Omental fat pad (tissue), 4 donors: Measurements from ENCODE around the gene TBC1D2B. TPM values are rescaled to one million over a fixed set of nuclear protein-coding genes. Genes with fewer than 3 reads are reported as not detected.
"Not testable (repeated sequence)": the region's sequence is repeated elsewhere in the genome, so short reads cannot be mapped to it uniquely, and the experiment has no call there.

Experiments used
- ATAC-seq: fragments of 150-250 bp; one replicate; pipeline ENCODE4 v1.9.1; 2016; ENCODE audit warnings: mild to moderate bottlenecking, moderate library complexity; ENCODE audit not compliant: low FRiP score
- DNase-seq: peaks from one replicate; pipeline ENCODE4 v3.0.0-alpha.2; 2019; ENCODE audit warnings: low spot score
- total RNA-seq, 4 donors: library from RNA; depleted of rRNA; stranded (reverse); fragments of >200 nt; gene quantifications; one replicate each; pipeline ENCODE4 v1.1.0, GENCODE V29; 2016
- TF ChIP-seq, protein P1 (sequence below), 3 donors: fragments of 450-650 bp; IDR thresholded peaks; one replicate each; pipeline ENCODE4 v1.5.1; 2016 to 2017; ENCODE audit warnings: antibody characterized with exemption in 3 of 3, mild to moderate bottlenecking in 3 of 3, moderate library complexity in 2 of 3

Gene TBC1D2B
- total RNA-seq, 4 donors from 2014 or later: 50.3 to 134 (median 95.5) TPM

DNA sequence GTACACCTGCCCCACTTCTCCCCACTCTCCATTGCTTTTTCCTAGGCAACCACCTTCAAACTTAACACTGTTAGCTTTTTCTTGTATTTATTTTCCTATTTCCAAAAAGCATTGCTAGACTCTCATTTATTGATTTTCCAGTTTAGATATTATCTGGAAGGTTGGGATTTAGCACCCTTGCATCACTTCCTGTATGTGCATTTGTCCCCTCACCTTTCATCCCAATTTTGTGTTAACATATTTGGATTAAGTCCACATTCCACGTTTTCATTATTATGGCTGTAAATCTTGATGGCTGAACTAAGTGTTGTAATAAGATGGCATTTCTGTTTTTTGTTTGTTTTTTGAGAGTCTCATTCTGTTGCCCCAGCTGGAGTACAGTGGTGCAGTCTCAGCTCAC, 109.7 kb downstream of the TBC1D2B start:
- no peak for DNase-seq
- ATAC-seq: no peak
- TF ChIP-seq, protein P1, sequence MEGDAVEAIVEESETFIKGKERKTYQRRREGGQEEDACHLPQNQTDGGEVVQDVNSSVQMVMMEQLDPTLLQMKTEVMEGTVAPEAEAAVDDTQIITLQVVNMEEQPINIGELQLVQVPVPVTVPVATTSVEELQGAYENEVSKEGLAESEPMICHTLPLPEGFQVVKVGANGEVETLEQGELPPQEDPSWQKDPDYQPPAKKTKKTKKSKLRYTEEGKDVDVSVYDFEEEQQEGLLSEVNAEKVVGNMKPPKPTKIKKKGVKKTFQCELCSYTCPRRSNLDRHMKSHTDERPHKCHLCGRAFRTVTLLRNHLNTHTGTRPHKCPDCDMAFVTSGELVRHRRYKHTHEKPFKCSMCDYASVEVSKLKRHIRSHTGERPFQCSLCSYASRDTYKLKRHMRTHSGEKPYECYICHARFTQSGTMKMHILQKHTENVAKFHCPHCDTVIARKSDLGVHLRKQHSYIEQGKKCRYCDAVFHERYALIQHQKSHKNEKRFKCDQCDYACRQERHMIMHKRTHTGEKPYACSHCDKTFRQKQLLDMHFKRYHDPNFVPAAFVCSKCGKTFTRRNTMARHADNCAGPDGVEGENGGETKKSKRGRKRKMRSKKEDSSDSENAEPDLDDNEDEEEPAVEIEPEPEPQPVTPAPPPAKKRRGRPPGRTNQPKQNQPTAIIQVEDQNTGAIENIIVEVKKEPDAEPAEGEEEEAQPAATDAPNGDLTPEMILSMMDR (IDR thresholded peaks at IDR 0.05): no peak

DNA sequence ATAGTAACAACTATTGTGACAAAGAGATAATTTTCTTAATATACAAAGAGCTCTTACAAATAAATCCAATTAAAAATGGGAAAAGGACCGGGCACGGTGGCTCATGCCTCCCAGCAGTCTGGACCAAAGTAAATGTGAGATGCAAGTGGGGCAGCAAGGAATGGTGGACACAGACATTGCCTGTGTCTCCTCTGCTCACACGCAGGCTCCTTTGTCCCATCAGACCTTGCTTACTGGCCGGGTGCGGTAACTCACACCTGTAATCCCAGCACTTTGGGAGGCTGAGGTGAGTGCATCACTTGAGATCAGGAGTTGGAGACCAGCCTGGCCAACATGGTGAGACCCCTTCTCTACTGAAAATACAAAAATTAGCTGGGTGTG, 110.3 kb downstream of the TBC1D2B start:
- DNase-seq, ATAC-seq: not testable (repeated sequence)

DNA sequence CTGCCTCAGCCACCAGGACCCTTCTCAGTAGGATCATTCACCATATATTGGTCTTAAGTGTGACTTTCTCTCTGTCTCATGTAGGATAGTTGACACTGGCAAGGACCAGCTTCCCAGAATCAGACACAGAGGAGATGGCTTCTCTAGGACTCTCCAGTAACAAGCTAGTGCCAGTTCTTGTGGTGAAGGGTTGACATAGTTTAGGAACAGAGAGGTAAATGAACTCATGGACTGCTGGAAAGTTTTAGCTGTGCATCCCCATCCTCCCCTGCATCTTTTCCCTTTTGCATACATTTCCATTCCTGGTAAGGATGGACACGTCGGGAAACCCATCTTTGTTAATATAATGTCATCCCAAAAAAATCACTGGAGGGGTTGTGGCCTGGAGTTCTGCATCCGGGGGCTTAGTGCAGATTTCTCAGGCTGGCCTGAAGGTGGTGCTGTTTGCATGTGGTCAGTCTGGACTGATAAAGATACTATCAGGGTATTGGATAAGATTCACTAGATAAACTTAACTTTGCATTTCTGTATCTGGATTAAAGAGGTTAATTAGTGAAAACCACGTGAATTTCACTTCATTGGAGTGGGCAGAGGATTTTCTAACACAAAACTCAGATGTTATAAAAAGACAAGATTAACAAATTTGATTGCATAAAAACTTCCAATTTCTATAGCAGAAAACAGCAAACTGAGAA, 110.8 kb downstream of the TBC1D2B start:
- no peak for ATAC-seq
- TF ChIP-seq, protein P1 (IDR thresholded peaks at IDR 0.05): peak in 1 of 3 donors; percentile 64
- DNase-seq: no peak

DNA sequence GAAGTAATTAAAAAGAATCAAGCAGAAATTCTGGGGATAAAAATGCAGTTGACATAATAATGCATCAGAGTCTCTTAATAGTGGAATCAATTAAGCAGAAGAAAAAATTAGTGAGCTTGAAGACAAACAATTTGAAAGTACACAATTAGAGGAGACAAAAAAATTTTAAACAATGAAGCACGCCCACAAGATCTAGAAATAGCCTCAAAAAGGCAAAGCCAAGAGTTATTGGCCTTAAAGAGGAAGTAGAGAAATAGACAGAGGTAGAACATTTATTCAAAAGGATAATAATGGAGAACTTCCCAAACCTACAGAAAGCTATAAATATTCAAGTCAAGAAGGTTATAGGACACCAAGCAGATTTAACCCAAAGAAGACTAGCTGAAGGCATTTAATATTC, 113.3 kb downstream of the TBC1D2B start:
- TF ChIP-seq, protein P1 (IDR thresholded peaks at IDR 0.05): no peak
- no peak for ATAC-seq
- DNase-seq: no peak

DNA sequence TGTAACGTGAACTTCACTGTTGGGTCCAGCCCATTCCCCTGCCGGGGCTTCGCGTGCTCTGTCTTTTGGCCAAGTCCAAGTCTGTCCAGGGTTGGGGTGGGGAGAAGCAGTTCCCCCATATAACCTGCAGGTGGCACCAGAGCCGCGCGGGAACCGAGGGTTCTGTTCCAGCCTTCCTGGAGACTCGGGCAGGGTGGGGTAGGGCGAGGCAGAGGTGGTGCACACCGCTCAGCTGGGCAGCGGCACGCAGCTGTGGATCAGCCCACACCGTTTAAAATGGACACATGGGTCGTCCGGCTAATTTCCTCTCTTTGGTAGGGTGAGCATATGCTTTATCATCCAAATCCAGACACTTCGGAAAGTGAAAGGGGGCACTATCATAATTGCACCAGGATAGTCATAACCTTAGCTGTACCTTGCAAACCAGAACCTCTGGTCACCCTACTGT, 118.1 kb downstream of the TBC1D2B start:
- ATAC-seq (peak; percentile 99), DNase-seq (peak; percentile 44)
- TF ChIP-seq, protein P1 (IDR thresholded peaks at IDR 0.05): peak in 2 of 3 donors; percentile 76 to 86

DNA sequence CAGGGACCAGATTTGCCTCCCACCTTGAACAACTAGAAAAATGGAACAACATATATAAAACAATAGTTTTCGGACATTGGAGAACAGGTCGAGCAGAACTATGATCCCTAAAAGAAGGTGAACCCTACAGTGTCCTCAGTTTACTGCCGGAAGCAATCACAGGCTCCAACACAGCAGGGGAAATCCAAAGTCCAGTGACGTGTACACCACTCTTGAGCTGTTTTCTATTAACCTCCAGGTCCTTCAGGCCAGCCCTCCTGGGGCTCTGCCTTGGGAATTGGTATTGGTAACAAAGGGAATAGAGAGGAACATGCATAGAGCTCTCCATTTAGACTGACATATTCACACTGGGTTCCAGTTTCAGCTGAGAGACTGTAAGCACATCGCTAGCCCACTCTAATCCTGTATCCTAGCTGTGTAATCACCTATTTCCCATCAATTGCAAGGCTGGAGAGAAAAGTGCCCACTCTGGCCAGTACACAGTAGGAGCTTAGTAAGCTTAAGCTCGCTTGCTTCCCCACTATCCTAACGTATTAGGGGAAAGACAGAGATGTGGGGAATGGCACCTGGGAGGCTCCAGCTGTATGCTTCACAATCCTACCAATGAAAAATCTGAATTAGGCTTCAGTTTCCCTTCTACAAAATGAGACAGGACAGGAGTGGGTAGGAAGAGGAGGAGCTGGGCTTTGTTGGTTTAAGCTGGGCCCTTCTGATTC, 118.6 kb downstream of the TBC1D2B start:
- not testable (repeated sequence) for DNase-seq, ATAC-seq

DNA sequence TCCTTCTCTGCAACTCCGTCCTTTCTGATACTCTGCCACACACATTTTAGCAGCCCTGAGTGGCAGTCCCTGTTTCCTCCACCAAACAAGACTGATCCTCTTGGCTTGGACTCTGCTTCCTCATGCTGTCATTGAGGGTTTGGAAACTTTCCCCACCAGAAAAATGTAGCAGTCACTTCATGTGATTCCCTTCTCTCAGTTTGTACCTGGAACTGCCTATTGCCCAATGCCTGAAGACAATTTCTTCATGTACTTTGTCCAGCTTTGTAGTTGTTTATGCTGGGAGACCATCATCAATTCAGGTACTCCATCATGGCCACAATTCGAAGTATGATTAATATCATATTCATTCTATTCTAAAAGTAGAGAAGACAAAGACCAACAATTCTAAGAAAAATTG, 119.5 kb downstream of the TBC1D2B start:
- not testable (repeated sequence) for ATAC-seq, DNase-seq

DNA sequence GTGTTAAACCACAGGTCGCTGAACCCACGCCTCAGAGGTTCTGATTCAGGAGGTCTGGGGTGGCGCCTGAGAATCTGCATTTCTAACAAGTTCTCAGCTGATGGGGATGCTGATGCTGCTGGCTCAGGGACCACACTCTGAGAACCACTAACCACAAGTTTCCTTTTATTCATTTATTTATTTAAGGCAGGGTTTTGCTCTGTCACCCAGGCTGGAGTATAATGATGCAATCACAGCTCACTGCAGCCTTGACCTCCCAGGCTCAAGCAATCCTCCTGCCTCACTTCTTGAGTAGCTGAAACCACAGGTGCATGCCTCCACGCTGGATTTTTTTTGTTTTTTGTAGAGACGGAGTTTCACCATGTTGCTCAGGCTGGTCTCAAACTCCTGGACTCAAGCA, 123.6 kb downstream of the TBC1D2B start:
- not testable (repeated sequence) for ATAC-seq, DNase-seq

DNA sequence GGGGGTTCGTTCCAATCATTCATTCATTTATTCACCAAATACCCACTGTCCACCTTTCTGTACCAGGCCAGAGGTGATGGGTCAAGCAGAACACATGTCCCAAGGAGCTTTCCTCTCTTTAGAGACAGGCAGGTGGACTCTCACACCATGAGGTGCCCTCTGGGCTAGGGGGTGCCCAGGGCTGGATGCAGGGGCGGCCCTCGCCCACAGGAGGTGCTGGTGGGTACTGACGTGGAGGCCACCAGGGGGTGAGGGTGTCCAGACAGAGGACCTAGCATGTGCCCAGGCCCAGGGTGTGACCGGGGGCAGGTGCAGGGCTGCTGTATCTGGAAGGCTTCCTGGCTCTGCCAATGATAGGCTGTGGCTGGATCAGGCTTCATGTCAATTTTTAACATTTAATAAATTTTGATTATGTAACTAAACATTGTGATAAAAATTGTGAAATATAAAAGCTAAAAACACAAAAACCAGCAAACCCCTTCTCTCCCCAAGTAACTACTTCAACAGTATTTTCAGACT, 124.5 kb downstream of the TBC1D2B start:
- not testable (repeated sequence) for DNase-seq, ATAC-seq

DNA sequence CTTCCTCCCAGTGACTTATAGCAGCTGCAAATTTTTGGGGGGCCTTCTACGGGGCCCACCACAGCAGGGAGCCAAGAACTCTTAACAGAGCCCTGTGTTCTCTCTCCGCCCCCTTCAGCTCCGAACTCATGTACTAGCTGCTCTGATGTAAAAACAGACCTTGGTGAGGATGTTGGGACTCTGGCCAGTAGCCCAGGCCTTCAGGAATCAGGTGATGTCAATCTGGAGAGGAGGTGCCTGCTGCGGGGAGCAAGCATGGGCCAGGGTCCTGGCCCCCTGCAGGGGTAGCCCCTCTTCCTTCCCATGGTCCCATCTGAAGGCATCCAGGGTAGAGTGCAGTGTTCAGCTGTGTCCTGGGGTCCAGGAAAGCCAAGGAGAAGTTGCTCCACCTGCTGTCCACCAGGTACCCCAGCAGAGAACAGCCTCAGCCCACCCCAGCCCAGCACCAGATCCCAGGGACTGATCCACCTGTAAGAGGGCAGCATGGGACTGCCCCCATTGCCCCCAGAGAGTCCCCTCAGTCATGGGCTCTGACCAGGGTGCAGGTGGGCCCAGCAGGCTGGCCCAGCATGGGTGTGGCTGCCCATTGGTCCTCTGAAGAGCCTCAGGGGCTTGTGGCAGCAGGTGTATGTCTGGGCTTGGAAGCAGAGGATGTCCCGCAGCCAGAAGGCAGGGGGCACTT, 126.3 kb downstream of the TBC1D2B start:
- DNase-seq, ATAC-seq: not testable (repeated sequence)

DNA sequence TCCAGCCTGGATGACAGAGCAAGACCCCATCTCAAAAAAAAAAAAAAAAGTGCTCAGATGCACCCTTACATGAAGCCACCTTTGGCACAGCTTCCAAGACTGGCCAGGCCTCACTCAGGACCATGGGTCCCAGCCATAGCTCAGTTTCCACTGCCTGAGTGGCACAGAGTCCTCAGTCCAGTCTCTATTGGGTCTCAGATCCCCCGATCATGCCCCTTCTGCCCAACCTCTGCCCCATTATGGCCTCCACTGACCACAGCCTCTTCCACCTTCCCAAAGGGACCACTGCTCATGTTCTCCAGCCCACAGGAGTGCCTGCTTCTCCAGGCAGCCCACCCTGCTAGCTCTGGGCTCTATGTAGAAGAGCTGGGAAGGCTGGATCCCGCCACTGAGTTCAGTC, 127.0 kb downstream of the TBC1D2B start:
- not testable (repeated sequence) for ATAC-seq, DNase-seq
